H9 (cell line): ENCODE measurements around the gene CCS. TPM values are rescaled to one million over a fixed set of nuclear protein-coding genes. Genes with fewer than 3 reads are reported as not detected.
A peak's percentile ranks its signal among the peaks of the same experiment; 100 is the strongest.

Experiments
- DNase-seq: peaks from one replicate; pipeline ENCODE4 v3.0.0-alpha.2; 2017
- H2AFZ ChIP-seq: one replicate; pipeline ENCODE4 v1.6.1; 2013; ENCODE audit warnings: mild to moderate bottlenecking, low read length, control low read depth, moderate library complexity
- H2AK5ac ChIP-seq: 2 replicates; pipeline ENCODE4 v1.6.1; 2013; ENCODE audit warnings: low read length, control low read depth, mixed read lengths; ENCODE audit not compliant: insufficient read length
- H2BK120ac ChIP-seq: one replicate; pipeline ENCODE4 v1.6.1; 2013; ENCODE audit warnings: low read depth, mild to moderate bottlenecking, low read length, control low read depth, inconsistent platforms; ENCODE audit not compliant: poor library complexity, severe bottlenecking
- H2BK12ac ChIP-seq: 2 replicates; pipeline ENCODE4 v1.6.1; 2013; ENCODE audit warnings: low read length, control low read depth, mixed read lengths, low read depth; ENCODE audit not compliant: insufficient read length
- H2BK15ac ChIP-seq: 2 replicates; pipeline ENCODE4 v1.6.1; 2013; ENCODE audit warnings: low read depth, low read length, control low read depth
- H2BK20ac ChIP-seq: one replicate; pipeline ENCODE4 v1.6.1; 2013; ENCODE audit warnings: low read depth, mild to moderate bottlenecking, low read length, control low read depth, inconsistent platforms; ENCODE audit not compliant: poor library complexity, severe bottlenecking
- H2BK5ac ChIP-seq: 2 replicates; pipeline ENCODE4 v1.6.1; 2013; ENCODE audit warnings: low read length, control low read depth, mixed read lengths; ENCODE audit not compliant: insufficient read length
- H3K14ac ChIP-seq: 2 replicates; pipeline ENCODE4 v1.6.1; 2013; ENCODE audit warnings: low read length, control low read depth; ENCODE audit not compliant: insufficient read depth
- H3K18ac ChIP-seq: 2 replicates; pipeline ENCODE4 v1.6.1; 2013; ENCODE audit warnings: low read depth, mild to moderate bottlenecking, mixed read lengths, low read length, control low read depth; ENCODE audit not compliant: insufficient read length
- H3K23ac ChIP-seq: 2 replicates; pipeline ENCODE4 v1.6.1; 2013; ENCODE audit warnings: low read length, control low read depth, mixed read lengths, low read depth; ENCODE audit not compliant: insufficient read length
- H3K23me2 ChIP-seq: 2 replicates; pipeline ENCODE4 v1.6.1; 2013; ENCODE audit warnings: low read depth, mild to moderate bottlenecking, mixed read lengths, low read length, control low read depth; ENCODE audit not compliant: insufficient read length, poor library complexity, severe bottlenecking
- H3K27ac ChIP-seq: 2 replicates; pipeline ENCODE4 v1.5.1; 2013; ENCODE audit warnings: low read length, control low read depth, mixed read lengths, low read depth; ENCODE audit not compliant: insufficient read length
- H3K27me3 ChIP-seq: 2 replicates; pipeline ENCODE4 v1.6.1; 2013; ENCODE audit warnings: low read length, control low read depth, inconsistent platforms; ENCODE audit not compliant: insufficient read depth
- H3K4ac ChIP-seq: 2 replicates; pipeline ENCODE4 v1.6.1; 2013; ENCODE audit warnings: low read depth, mild to moderate bottlenecking, control low read depth, inconsistent platforms, low read length, moderate library complexity
- H3K4me1 ChIP-seq: 2 replicates; pipeline ENCODE4 v1.6.1; 2013; ENCODE audit warnings: low read length, control low read depth, inconsistent platforms; ENCODE audit not compliant: insufficient read depth
- H3K4me2 ChIP-seq: 2 replicates; pipeline ENCODE4 v1.6.1; 2013; ENCODE audit warnings: low read length, control low read depth, mixed read lengths; ENCODE audit not compliant: insufficient read length, insufficient read depth
- H3K56ac ChIP-seq: 2 replicates; pipeline ENCODE4 v1.6.1; 2013; ENCODE audit warnings: low read depth, mild to moderate bottlenecking, mixed read lengths, low read length, control low read depth; ENCODE audit not compliant: insufficient read length
- H3K79me1 ChIP-seq: 2 replicates; pipeline ENCODE4 v1.6.1; 2013; ENCODE audit warnings: low read depth, mild to moderate bottlenecking, moderate library complexity, low read length, control low read depth, inconsistent platforms; ENCODE audit not compliant: insufficient read depth, poor library complexity, severe bottlenecking
- H3K79me2 ChIP-seq: 2 replicates; pipeline ENCODE4 v1.6.1; 2013; ENCODE audit warnings: low read length, control low read depth, inconsistent platforms; ENCODE audit not compliant: insufficient read depth
- H3K9ac ChIP-seq: 2 replicates; pipeline ENCODE4 v1.6.1; 2013; ENCODE audit warnings: low read length, control low read depth, mixed read lengths; ENCODE audit not compliant: insufficient read length; ENCODE audit errors: extremely low read depth
- H3K9me3 ChIP-seq: one replicate; pipeline ENCODE4 v1.6.1; 2013; ENCODE audit warnings: low read depth, low read length, inconsistent platforms; ENCODE audit not compliant: control insufficient read depth
- H3T11ph ChIP-seq: one replicate; pipeline ENCODE4 v1.6.1; 2013; ENCODE audit warnings: mild to moderate bottlenecking, low read length, control low read depth, inconsistent platforms
- H4K20me1 ChIP-seq: one replicate; pipeline ENCODE4 v1.6.1; 2013; ENCODE audit not compliant: control insufficient read depth, insufficient read length, insufficient read depth
- H4K5ac ChIP-seq: 2 replicates; pipeline ENCODE4 v1.6.1; 2013; ENCODE audit warnings: low read depth, mild to moderate bottlenecking, mixed read lengths, low read length, control low read depth; ENCODE audit not compliant: insufficient read length
- H4K8ac ChIP-seq: replicated peaks from 2 replicates; pipeline ENCODE4 v1.6.1; 2013; ENCODE audit warnings: low read length, control low read depth, mixed read lengths, low read depth; ENCODE audit not compliant: insufficient read length
- H4K91ac ChIP-seq: 2 replicates; pipeline ENCODE4 v1.6.1; 2013; ENCODE audit warnings: low read depth, mild to moderate bottlenecking, moderate library complexity, mixed read lengths, low read length, control low read depth; ENCODE audit not compliant: insufficient read length
- H3K27ac Mint-ChIP-seq, 3 experiments: 2 replicates in 2 of 3; 3 replicates in 1 of 3; pipeline ENCODE4 v1.8.0; 2020 to 2021; ENCODE audit warnings: mixed read lengths in 3 of 3, mild to moderate bottlenecking in 1 of 3, moderate library complexity in 1 of 3
- H3K27me3 Mint-ChIP-seq: 2 replicates; pipeline ENCODE4 v1.8.0; 2021; ENCODE audit warnings: low read depth, mild to moderate bottlenecking, moderate library complexity, mixed read lengths
- H3K36me3 Mint-ChIP-seq, 3 experiments: 2 replicates in 2 of 3; 3 replicates in 1 of 3; pipeline ENCODE4 v1.8.0; 2020 to 2021; ENCODE audit warnings: low read depth in 3 of 3, mixed read lengths in 3 of 3; ENCODE audit not compliant: insufficient read depth in 1 of 3
- H3K4me1 Mint-ChIP-seq, 2 experiments: 2 replicates each; pipeline ENCODE4 v1.8.0; 2020; ENCODE audit warnings: mixed read lengths in 2 of 2
- H3K4me3 Mint-ChIP-seq, 2 experiments: 2 replicates in 1 of 2; 3 replicates in 1 of 2; pipeline ENCODE4 v1.8.0; 2020 to 2021; ENCODE audit warnings: mild to moderate bottlenecking in 2 of 2, mixed read lengths in 2 of 2, moderate library complexity in 1 of 2
- H3K9me3 Mint-ChIP-seq, 2 experiments: 2 replicates in 1 of 2; 3 replicates in 1 of 2; pipeline ENCODE4 v1.8.0; 2020; ENCODE audit warnings: mild to moderate bottlenecking in 2 of 2, mixed read lengths in 2 of 2, moderate library complexity in 1 of 2
- CTCF ChIP-seq: fragments of 200-600 bp; sonication (generic); conservative IDR thresholded peaks from 3 replicates; pipeline ENCODE4 v1.8.0; 2021; ENCODE audit warnings: antibody characterized with exemption, mild to moderate bottlenecking
- WGBS: extraction: QIAGEN DNeasy Blood & Tissue Kit; methylation state at CpG from one replicate; pipeline ENCODE4 v1.1.7; 2013; ENCODE audit warnings: missing lambda C conversion rate, low lambda C conversion rate, mixed read lengths; ENCODE audit not compliant: insufficient read length; ENCODE audit errors: extremely low coverage; 5-methylcytosine and 5-hydroxymethylcytosine counted together
- total RNA-seq: library from RNA; stranded (reverse); gene quantifications from 2 replicates; pipeline ENCODE4 v1.2.1, GENCODE V29; 2021

The CCS gene
- total RNA-seq, 1 experiment from 2014 or later: 61.1 TPM

- peaks cover 7 to 23% (median 10%) of the 10 kb centered on the region in 3 experiments for H3K36me3 Mint-ChIP-seq
- no peaks in the 10 kb centered on the region for H3K79me2 ChIP-seq
- peaks cover 15 to 21% of the 10 kb centered on the region in 2 experiments for H3K9me3 Mint-ChIP-seq
- H3K4me1 ChIP-seq: peaks cover 11% of the 10 kb centered on the region
- TF ChIP-seq CTCF: no peak
- H3K56ac ChIP-seq: no peak overlapping the region
- no CpG with 5 or more reads among the region's 7 CpGs for WGBS
- H2BK120ac ChIP-seq: no peak overlapping the region
- no peak for DNase-seq
- no peak overlapping the region for H2AK5ac ChIP-seq
- no peaks in the 10 kb centered on the region for H3K27me3 ChIP-seq
- no peak overlapping the region for H3K4me3 Mint-ChIP-seq
- peak overlapping the region; percentile 34 for H3K18ac ChIP-seq
- no peak overlapping the region for H3K9ac ChIP-seq
- no peak overlapping the region for H4K91ac ChIP-seq
- peak overlapping the region; percentile 96 to 100 (median 98); a peak in 6 of 7 replicates for H3K27ac Mint-ChIP-seq
- no peaks in the 10 kb centered on the region for H3K79me1 ChIP-seq
- peaks cover 33% of the 10 kb centered on the region in 2 experiments for H3K4me1 Mint-ChIP-seq
- H3K23ac ChIP-seq: no peak overlapping the region
- H2BK15ac ChIP-seq: no peak overlapping the region
- H4K5ac ChIP-seq: no peak overlapping the region
- no peak overlapping the region for H3K27ac ChIP-seq
- H2AFZ ChIP-seq: no peak overlapping the region
- no peaks in the 10 kb centered on the region for H3K9me3 ChIP-seq
- peaks cover 6% of the 10 kb centered on the region for H3K27me3 Mint-ChIP-seq
- H3K14ac ChIP-seq: peak overlapping the region; percentile 58; the same call in 1 of the 2 replicates
- H3K4me2 ChIP-seq: no peak overlapping the region
- no peak overlapping the region for H2BK5ac ChIP-seq
- no peak overlapping the region for H2BK20ac ChIP-seq
- H4K8ac ChIP-seq: no peak overlapping the region
- no peaks in the 10 kb centered on the region for H3K23me2 ChIP-seq
- no peak overlapping the region for H3T11ph ChIP-seq
- no peak overlapping the region for H2BK12ac ChIP-seq
- no peak overlapping the region for H3K4ac ChIP-seq
- H4K20me1 ChIP-seq: no peaks in the 10 kb centered on the region
Observed at GRCh38 chr11:66569076-66569475, 23.9 kb upstream of the CCS start.
